ENCODE data around the gene PPFIA1. TPM values are rescaled to one million over a fixed set of nuclear protein-coding genes. Genes with fewer than 3 reads are reported as not detected.
A peak's percentile ranks its signal among the peaks of the same experiment; 100 is the strongest.

The PPFIA1 gene
- total and polyA plus RNA-seq, 2 of the 13 experiments (the other 11 are each of a cell fraction or from before 2014, with no cell fraction given): 29.9 to 45.2 TPM

DNA sequence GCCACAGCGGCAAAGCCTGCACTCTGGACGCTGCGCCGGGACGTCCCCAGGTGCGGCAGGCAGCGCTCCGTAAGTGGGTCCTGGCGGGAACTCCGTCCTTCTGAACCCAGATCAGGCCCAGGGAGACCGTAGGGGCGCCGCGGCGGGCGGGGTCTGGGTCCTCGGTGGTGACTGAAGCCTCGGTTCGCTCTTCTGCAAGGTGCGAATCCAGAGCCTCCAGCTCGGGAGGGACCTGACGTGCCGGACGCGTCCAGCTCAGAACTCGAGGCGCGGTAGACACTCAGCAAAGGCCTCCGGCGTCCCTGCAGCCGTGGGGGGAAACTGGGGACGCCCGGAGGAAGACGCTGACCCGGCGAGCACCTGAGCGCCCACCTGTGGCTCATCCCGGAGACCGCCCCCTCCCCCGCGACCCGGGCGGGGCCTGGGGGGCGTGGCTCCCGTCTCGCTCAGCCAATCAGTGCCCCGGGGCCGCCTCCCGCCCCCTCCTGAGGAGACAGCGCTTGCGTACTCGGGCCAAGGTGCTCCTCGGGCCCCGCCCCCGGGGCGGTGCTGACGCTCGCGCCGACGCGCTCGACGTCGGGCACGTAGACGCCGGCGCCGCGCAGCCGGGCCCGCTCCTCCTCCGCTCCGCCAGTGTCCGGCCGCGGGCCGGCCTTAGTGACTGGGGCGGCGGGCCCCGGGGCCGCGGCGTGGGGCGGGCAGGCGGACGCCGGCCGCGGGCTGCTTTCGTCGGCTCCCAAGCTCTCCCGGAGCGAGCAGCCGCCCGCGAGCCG lies at the start of gene PPFIA1 (continued):
- TF ChIP-seq, protein P1, sequence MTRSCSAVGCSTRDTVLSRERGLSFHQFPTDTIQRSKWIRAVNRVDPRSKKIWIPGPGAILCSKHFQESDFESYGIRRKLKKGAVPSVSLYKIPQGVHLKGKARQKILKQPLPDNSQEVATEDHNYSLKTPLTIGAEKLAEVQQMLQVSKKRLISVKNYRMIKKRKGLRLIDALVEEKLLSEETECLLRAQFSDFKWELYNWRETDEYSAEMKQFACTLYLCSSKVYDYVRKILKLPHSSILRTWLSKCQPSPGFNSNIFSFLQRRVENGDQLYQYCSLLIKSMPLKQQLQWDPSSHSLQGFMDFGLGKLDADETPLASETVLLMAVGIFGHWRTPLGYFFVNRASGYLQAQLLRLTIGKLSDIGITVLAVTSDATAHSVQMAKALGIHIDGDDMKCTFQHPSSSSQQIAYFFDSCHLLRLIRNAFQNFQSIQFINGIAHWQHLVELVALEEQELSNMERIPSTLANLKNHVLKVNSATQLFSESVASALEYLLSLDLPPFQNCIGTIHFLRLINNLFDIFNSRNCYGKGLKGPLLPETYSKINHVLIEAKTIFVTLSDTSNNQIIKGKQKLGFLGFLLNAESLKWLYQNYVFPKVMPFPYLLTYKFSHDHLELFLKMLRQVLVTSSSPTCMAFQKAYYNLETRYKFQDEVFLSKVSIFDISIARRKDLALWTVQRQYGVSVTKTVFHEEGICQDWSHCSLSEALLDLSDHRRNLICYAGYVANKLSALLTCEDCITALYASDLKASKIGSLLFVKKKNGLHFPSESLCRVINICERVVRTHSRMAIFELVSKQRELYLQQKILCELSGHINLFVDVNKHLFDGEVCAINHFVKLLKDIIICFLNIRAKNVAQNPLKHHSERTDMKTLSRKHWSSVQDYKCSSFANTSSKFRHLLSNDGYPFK (CRISPR knock-in tag; IDR thresholded peaks at IDR 0.05; ENCODE audit: borderline replicate concordance): 0 out of 2 replicates have a peak, but pooled peaks have one; percentile 59
- TF ChIP-seq, protein P2, sequence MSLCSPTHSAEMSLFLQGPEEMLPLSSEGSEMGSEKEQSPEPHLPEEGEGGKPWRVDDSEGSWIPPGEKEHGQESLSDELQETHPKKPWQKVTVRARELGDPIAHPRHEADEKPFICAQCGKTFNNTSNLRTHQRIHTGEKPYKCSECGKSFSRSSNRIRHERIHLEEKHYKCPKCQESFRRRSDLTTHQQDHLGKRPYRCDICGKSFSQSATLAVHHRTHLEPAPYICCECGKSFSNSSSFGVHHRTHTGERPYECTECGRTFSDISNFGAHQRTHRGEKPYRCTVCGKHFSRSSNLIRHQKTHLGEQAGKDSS (CRISPR knock-in tag; IDR thresholded peaks at IDR 0.05; ENCODE audit: borderline replicate concordance, low read depth): no peak
- TF ChIP-seq FIP1L1 (IDR thresholded peaks at IDR 0.05; ENCODE audit: borderline replicate concordance, insufficient read depth, low read depth, low read length) (no peak), KLF11 (CRISPR knock-in tag; IDR thresholded peaks at IDR 0.05) (no peak), ZNF260 (CRISPR knock-in tag; IDR thresholded peaks at IDR 0.05; ENCODE audit: borderline replicate concordance, low read depth) (no peak), SETDB1 (CRISPR knock-in tag; IDR thresholded peaks at IDR 0.05; ENCODE audit: borderline replicate concordance) (no peak), NBN (conservative IDR thresholded peaks at IDR 0.05) (no peak), GTF3A (CRISPR knock-in tag; conservative IDR thresholded peaks at IDR 0.05) (0 out of 2 replicates have a peak, but pooled peaks have one; percentile 49), TBL1XR1 (IDR thresholded peaks at IDR 0.05; ENCODE audit: borderline replicate concordance, low read length, partially characterized antibody) (no peak), HMGA1 (CRISPR knock-in tag; conservative IDR thresholded peaks at IDR 0.05) (no peak), FOXK1 (CRISPR knock-in tag; IDR thresholded peaks at IDR 0.05; ENCODE audit: borderline replicate concordance, low read depth) (no peak), XBP1 (CRISPR knock-in tag; IDR thresholded peaks at IDR 0.05) (no peak), ZNF33B (CRISPR knock-in tag; IDR thresholded peaks at IDR 0.05) (no peak)
- TF ChIP-seq, protein P3, sequence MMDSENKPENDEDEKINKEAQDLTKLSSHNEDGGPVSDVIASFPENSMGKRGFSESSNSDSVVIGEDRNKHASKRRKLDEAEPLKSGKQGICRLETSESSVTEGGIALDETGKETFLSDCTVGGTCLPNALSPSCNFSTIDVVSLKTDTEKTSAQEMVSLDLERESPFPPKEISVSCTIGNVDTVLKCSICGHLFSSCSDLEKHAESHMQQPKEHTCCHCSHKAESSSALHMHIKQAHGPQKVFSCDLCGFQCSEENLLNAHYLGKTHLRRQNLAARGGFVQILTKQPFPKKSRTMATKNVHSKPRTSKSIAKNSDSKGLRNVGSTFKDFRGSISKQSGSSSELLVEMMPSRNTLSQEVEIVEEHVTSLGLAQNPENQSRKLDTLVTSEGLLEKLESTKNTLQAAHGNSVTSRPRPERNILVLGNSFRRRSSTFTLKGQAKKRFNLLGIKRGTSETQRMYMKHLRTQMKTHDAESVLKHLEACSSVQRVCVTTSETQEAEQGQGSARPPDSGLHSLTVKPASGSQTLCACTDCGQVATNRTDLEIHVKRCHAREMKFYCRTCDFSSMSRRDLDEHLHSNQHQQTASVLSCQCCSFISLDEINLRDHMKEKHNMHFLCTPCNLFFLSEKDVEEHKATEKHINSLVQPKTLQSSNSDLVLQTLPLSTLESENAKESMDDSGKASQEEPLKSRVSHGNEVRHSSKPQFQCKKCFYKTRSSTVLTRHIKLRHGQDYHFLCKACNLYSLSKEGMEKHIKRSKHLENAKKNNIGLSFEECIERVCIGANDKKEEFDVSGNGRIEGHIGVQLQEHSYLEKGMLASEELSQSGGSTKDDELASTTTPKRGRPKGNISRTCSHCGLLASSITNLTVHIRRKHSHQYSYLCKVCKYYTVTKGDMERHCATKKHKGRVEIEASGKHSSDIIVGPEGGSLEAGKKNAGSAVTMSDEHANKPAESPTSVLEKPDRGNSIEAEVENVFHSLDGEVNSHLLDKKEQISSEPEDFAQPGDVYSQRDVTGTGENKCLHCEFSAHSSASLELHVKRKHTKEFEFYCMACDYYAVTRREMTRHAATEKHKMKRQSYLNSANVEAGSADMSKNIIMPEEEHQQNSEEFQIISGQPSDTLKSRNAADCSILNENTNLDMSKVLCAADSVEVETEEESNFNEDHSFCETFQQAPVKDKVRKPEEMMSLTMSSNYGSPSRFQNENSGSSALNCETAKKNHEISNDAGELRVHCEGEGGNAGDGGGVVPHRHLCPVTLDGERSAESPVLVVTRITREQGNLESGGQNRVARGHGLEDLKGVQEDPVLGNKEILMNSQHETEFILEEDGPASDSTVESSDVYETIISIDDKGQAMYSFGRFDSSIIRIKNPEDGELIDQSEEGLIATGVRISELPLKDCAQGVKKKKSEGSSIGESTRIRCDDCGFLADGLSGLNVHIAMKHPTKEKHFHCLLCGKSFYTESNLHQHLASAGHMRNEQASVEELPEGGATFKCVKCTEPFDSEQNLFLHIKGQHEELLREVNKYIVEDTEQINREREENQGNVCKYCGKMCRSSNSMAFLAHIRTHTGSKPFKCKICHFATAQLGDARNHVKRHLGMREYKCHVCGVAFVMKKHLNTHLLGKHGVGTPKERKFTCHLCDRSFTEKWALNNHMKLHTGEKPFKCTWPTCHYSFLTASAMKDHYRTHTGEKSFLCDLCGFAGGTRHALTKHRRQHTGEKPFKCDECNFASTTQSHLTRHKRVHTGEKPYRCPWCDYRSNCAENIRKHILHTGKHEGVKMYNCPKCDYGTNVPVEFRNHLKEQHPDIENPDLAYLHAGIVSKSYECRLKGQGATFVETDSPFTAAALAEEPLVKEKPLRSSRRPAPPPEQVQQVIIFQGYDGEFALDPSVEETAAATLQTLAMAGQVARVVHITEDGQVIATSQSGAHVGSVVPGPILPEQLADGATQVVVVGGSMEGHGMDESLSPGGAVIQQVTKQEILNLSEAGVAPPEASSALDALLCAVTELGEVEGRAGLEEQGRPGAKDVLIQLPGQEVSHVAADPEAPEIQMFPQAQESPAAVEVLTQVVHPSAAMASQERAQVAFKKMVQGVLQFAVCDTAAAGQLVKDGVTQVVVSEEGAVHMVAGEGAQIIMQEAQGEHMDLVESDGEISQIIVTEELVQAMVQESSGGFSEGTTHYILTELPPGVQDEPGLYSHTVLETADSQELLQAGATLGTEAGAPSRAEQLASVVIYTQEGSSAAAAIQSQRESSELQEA (CRISPR knock-in tag; IDR thresholded peaks at IDR 0.05; ENCODE audit: not compliant biosample characterization): peak; percentile 48
- TF ChIP-seq, protein P4, sequence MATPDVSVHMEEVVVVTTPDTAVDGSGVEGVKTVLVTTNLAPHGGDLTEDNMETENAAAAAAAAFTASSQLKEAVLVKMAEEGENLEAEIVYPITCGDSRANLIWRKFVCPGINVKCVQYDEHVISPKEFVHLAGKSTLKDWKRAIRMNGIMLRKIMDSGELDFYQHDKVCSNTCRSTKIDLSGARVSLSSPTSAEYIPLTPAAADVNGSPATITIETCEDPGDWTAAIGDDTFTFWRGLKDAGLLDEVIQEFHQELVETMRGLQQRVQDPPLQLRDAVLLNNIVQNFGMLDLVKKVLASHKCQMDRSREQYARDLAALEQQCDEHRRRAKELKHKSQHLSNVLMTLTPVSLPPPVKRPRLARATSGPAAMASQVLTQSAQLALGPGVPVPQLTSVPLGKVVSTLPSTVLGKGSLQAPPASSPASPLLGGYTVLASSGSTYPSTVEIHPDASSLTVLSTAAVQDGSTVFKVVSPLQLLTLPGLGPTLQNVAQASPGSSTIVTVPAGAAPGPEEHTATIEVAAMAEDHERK (CRISPR knock-in tag; IDR thresholded peaks at IDR 0.05; ENCODE audit: low read depth): peak; percentile 86

All from HepG2 (cell line).